ENCODE results near the gene POLR3H. TPM values are rescaled to one million over a fixed set of nuclear protein-coding genes. Genes with fewer than 3 reads are reported as not detected.

Gene POLR3H
- total RNA-seq, 1 donor from 2014 or later, result 43.7 TPM

DNA sequence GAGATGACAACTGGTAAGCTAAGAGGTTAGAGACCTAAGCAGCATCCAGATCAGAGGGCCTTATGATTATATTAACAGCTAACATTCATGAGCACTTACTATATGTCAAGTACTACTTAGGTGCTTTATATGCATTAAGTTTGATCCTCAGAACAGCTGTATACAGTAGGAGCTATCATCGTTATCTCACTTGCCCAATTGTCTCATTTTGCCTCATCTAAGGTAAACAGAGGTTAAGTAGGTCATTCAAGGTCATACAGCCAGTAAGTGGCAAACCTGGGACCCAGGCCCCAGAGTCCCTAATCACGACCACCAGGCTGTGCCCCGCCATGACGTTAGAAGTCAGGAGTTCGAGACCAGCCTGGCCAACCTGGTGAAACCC lies 4.6 kb upstream of the POLR3H start:
- H3K27ac ChIP-seq, result no peak overlapping the region
- intact Hi-C loops (cut with DNase I), result no loop called here
- TF ChIP-seq, protein P1, sequence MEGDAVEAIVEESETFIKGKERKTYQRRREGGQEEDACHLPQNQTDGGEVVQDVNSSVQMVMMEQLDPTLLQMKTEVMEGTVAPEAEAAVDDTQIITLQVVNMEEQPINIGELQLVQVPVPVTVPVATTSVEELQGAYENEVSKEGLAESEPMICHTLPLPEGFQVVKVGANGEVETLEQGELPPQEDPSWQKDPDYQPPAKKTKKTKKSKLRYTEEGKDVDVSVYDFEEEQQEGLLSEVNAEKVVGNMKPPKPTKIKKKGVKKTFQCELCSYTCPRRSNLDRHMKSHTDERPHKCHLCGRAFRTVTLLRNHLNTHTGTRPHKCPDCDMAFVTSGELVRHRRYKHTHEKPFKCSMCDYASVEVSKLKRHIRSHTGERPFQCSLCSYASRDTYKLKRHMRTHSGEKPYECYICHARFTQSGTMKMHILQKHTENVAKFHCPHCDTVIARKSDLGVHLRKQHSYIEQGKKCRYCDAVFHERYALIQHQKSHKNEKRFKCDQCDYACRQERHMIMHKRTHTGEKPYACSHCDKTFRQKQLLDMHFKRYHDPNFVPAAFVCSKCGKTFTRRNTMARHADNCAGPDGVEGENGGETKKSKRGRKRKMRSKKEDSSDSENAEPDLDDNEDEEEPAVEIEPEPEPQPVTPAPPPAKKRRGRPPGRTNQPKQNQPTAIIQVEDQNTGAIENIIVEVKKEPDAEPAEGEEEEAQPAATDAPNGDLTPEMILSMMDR (IDR thresholded peaks at IDR 0.05), result no peak
- DNase-seq, result no peak
- H3K36me3 ChIP-seq, result no peaks in the 10 kb centered on the region
- no peak overlapping the region for H3K4me3 ChIP-seq
- H3K9me3 ChIP-seq, result no peaks in the 10 kb centered on the region
- no peak for ATAC-seq
- no peaks in the 10 kb centered on the region for H3K27me3 ChIP-seq
- peaks cover 8% of the 10 kb centered on the region for H3K4me1 ChIP-seq

DNA sequence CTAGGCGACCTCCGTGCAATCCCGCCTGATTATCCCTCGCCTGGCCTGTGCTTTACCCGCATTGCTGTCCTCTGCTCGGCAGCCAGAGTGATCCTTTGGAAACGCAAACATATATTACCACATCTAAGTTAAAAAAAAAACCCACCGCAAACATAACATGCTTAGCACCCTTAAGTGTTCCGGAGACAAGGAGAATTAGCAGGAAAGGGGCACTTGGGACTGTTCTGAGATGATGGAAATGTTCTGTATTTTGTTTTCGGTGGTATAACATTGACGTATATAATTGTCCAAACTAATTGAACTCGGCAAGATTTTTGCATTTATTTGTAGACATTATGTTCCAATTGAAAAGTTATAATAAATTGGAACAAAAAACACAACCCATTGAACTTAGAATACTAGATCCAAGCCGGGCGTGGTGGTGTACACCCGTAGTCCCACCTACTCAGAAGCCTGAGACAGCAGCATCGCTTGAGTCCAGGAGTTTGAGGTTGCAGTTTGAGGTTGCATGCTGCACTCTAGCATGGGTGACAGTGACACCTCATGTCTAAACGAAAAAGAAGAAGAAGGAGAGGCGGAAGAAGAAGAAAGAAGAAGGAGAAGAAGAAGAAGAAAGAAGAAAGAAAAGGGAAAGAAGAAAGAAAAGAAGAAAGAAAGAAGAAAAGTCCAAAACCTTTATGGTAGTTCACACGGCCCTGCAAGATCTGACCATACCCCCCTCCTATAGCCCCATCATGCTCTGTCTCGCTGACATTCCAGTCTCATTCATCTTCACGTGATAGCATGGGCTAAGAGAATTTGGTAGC lies 604 bp upstream of the POLR3H start:
- peaks cover 26% of the 10 kb centered on the region for H3K4me1 ChIP-seq
- ATAC-seq (no peak), DNase-seq (no peak)
- TF ChIP-seq, protein P1 (IDR thresholded peaks at IDR 0.05), result no peak
- H3K27me3 ChIP-seq, result no peaks in the 10 kb centered on the region
- intact Hi-C loops (cut with DNase I), result no loop called here
- peak overlapping the region; percentile 66 for H3K27ac ChIP-seq
- H3K9me3 ChIP-seq, result no peaks in the 10 kb centered on the region
- H3K4me3 ChIP-seq, result peak overlapping the region; percentile 73
- peaks cover 5% of the 10 kb centered on the region for H3K36me3 ChIP-seq

GRCh38 chr22:41542224-41542623 lies 2.0 kb downstream of the POLR3H start:
- TF ChIP-seq, protein P1 (IDR thresholded peaks at IDR 0.05), result no peak
- no peak for ATAC-seq
- intact Hi-C loops (cut with DNase I), result no loop called here

GRCh38 chr22:41541484-41541883 lies 2.8 kb downstream of the POLR3H start:
- DNase-seq, result no peak
- no peak for ATAC-seq
- intact Hi-C loops (cut with DNase I), result no loop called here
- H3K27me3 ChIP-seq, result no peaks in the 10 kb centered on the region
- peaks cover 12% of the 10 kb centered on the region for H3K36me3 ChIP-seq
- H3K9me3 ChIP-seq, result no peaks in the 10 kb centered on the region
- TF ChIP-seq, protein P1 (IDR thresholded peaks at IDR 0.05), result no peak
- H3K4me3 ChIP-seq, result no peak overlapping the region
- no peak overlapping the region for H3K27ac ChIP-seq
- peaks cover 26% of the 10 kb centered on the region for H3K4me1 ChIP-seq

More at GRCh38 chr22:41542224-41542623, 2.0 kb downstream of the POLR3H start:
- H3K4me3 ChIP-seq, result no peak overlapping the region
- H3K9me3 ChIP-seq, result no peaks in the 10 kb centered on the region
- peaks cover 26% of the 10 kb centered on the region for H3K4me1 ChIP-seq
- no peak overlapping the region for H3K27ac ChIP-seq
- H3K27me3 ChIP-seq, result no peaks in the 10 kb centered on the region
- DNase-seq, result no peak
- H3K36me3 ChIP-seq, result peaks cover 12% of the 10 kb centered on the region

DNA sequence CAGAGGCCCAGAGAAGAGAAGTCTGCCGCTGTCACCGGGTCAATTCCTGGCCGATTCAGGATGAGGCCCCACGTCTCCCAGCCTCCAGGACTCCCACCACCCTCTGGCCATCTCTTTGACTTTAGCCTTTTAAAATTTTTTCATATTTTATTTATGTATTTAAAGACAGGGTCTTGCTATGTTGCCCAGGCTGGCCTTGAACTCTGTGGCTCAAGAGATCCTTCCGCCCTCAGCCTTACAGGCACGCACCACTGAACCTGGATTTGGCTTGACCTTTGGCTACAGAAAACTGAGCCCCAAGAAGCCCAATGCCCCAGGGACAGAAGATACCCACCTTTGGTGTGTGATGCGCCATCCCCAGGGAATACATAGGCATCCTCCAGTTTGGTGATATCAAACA lies 3.9 kb downstream of the POLR3H start:
- TF ChIP-seq, protein P1 (IDR thresholded peaks at IDR 0.05), result no peak
- H3K4me3 ChIP-seq, result no peak overlapping the region
- peaks cover 12% of the 10 kb centered on the region for H3K36me3 ChIP-seq
- no peak for ATAC-seq
- no peak for DNase-seq
- H3K9me3 ChIP-seq, result no peaks in the 10 kb centered on the region
- no peak overlapping the region for H3K27ac ChIP-seq
- peaks cover 26% of the 10 kb centered on the region for H3K4me1 ChIP-seq
- intact Hi-C loops (cut with DNase I), result no loop called here
- H3K27me3 ChIP-seq, result no peaks in the 10 kb centered on the region
